Karpas-422 (cell line): ENCODE results near the gene MRPL39. TPM values are rescaled to one million over a fixed set of nuclear protein-coding genes. Genes with fewer than 3 reads are reported as not detected.

Source experiments
- total RNA-seq: library from RNA; depleted of rRNA; stranded (reverse); fragments of >200 nt; shearing (Covaris generic); gene quantifications from 2 replicates; pipeline ENCODE4 v1.2.3, GENCODE V29; 2014; ENCODE audit warnings: low replicate concordance; rRNA removed

Gene MRPL39
- total RNA-seq, 1 experiment from 2014 or later, result 40.0 TPM

Other genes with a start within 250 kb of the MRPL39 start
- gene JAM2, start 31.8 kb upstream of the MRPL39 start, total RNA-seq, result 0.26 and 0.83 TPM in 2 replicates
- 115 and 116 TPM in 2 replicates for gene ATP5PF, start 127.4 kb upstream of the MRPL39 start, total RNA-seq
- 20.7 and 29.6 TPM in 2 replicates for gene GABPA, start 127.5 kb upstream of the MRPL39 start, total RNA-seq